SW 1271 (cell line): ENCODE data around the gene ADRA2B.

Experiments
- DNase-seq, 2 experiments: peaks; one replicate each; lab custom pipeline; 2025; lab: John Stamatoyannopoulos, UW

The ADRA2B gene

GRCh38 chr2:96117701-96118588 lies 1.6 kb upstream of the ADRA2B start:
- DNase-seq: no peak

- no peak for DNase-seq
Observed at GRCh38 chr2:96116879-96117533, 635 bp upstream of the ADRA2B start.

GRCh38 chr2:96115631-96116423 lies 544 bp downstream of the ADRA2B start:
- DNase-seq: no peak

- no peak for DNase-seq
Observed at GRCh38 chr2:96114903-96115581, 1.3 kb downstream of the ADRA2B start.

GRCh38 chr2:96114546-96114902 lies 1.8 kb downstream of the ADRA2B start:
- no peak for DNase-seq

GRCh38 chr2:96113951-96114350 lies 2.4 kb downstream of the ADRA2B start:
- no peak for DNase-seq

- no peak for DNase-seq
Observed at GRCh38 chr2:96113367-96113677, 3.0 kb downstream of the ADRA2B start.

GRCh38 chr2:96112501-96113366 lies 3.6 kb downstream of the ADRA2B start:
- DNase-seq: no peak

- DNase-seq: no peak
Observed at GRCh38 chr2:96111823-96112500, 4.4 kb downstream of the ADRA2B start.

- no peak for DNase-seq
Observed at GRCh38 chr2:96111257-96111640, 5.1 kb downstream of the ADRA2B start.

GRCh38 chr2:96110621-96111256 lies 5.6 kb downstream of the ADRA2B start:
- no peak for DNase-seq

GRCh38 chr2:96109931-96110511 lies 6.3 kb downstream of the ADRA2B start:
- no peak for DNase-seq

- DNase-seq: no peak
Observed at GRCh38 chr2:96109361-96109680, 7.0 kb downstream of the ADRA2B start.

GRCh38 chr2:96108541-96109360 lies 7.6 kb downstream of the ADRA2B start:
- no peak for DNase-seq

- no peak for DNase-seq
Observed at GRCh38 chr2:96108151-96108540, 8.2 kb downstream of the ADRA2B start.

- DNase-seq: no peak
Observed at GRCh38 chr2:96107708-96108065, 8.7 kb downstream of the ADRA2B start.

- no peak for DNase-seq
Observed at GRCh38 chr2:96106991-96107707, 9.2 kb downstream of the ADRA2B start.

GRCh38 chr2:96105994-96106715 lies 10.2 kb downstream of the ADRA2B start:
- no peak for DNase-seq
